GM21786 (cell line): Measurements from ENCODE around the gene OR6X1.
"Not testable (repeated sequence)": the region's sequence is repeated elsewhere in the genome, so short reads cannot be mapped to it uniquely, and the experiment has no call there.

Experiments
- ATAC-seq: cut with Tn5 transposase; IDR thresholded peaks from one replicate; pipeline ENCODE4 v1.9.1; 2021; ENCODE audit not compliant: unreplicated experiment

Gene OR6X1

GRCh38 chr11:123755344-123755743, 1.0 kb upstream of the OR6X1 start:
- no peak for ATAC-seq

DNA sequence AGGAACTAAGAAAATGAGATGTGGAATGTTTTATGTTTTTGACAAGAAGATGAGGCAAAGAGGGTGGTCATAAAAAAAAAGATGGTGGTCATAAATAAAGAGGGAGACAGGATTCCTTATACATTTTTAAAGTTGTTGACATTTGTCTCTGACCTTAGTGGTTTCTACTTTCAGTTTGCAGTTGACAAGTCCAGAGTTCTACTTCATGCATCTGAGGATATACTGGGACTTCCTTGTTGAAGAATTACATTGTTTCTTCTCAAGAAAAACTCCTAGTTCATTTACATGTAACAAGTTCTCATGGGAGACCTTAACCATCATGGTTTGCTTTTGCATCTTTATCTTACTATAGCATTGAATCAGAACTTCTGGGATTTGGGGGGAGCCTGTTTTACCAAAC, 1.2 kb downstream of the OR6X1 start:
- ATAC-seq: no peak

- ATAC-seq: no peak
Observed at GRCh38 chr11:123751781-123752180, 2.5 kb downstream of the OR6X1 start.

DNA sequence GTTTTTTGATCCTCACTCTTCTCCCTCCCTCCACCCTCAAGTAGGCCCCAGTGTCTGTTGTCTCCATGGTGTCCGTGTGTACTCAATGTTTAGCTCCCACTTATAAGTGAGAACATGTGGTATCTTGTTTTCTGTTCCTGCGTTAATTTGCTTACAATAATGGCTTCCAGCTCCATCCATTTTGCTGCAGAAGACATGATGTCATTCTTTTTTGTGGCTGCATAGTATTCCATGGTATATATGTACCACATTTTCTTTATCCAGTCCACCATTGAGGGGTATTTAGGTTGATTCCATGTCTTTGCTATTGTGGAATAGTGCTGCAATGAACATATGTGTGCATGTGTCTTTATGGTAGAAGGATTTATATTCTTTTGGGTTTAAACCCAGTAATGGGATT, 6.0 kb downstream of the OR6X1 start:
- ATAC-seq: not testable (repeated sequence)

- no peak for ATAC-seq
Observed at GRCh38 chr11:123745764-123746451, 8.4 kb downstream of the OR6X1 start.

DNA sequence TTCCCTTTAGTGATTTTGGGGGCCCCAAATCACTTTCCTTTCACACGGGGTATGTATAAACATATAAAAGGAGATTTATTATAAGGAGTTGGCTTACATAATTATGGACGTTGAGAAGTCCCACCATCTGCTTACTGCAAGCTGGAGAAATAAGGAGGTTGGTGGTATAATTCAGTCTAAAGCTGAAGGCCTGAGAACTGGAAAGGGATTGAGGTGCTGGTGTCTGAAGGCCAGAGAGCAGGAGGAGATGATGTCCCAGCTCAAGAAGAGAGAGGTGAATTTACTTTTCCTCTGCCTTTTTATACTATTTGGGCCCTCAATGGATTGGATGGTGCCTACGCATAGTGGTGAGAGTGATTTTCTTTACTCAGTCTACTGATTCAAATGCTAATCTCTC, 11.6 kb downstream of the OR6X1 start:
- ATAC-seq: no peak

DNA sequence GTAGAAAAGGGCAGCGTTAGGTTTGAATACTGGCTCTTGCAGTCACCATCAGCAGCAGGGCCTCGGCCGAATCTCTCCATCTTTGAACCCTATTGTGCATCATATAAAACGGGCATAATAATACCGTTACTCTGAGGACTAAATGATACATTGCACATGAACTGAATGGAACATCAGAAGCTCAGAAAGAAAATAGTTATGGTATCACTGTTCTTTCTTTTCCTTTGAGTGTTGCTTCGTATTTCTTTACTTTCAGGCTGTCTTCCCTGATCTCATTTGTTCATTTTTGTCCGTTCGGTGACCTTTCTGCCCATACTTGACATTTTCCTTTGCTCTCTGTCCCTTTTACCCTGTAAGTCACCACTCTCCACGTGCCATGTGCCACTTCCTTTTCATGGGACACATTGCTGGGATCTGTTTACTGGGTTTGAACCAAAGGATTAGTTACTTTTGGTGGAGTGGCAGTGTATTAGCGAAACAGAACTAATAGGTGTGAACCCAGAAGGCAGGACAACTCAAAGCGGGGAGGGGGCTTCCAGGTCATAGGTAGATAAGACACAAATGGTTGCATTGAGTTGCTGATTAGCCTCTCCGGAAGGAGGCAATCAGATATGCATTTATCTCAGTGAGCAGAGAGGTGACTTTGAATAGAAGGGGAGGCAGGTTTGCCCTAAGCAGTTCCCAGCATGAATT, 12.1 kb downstream of the OR6X1 start:
- no peak for ATAC-seq

DNA sequence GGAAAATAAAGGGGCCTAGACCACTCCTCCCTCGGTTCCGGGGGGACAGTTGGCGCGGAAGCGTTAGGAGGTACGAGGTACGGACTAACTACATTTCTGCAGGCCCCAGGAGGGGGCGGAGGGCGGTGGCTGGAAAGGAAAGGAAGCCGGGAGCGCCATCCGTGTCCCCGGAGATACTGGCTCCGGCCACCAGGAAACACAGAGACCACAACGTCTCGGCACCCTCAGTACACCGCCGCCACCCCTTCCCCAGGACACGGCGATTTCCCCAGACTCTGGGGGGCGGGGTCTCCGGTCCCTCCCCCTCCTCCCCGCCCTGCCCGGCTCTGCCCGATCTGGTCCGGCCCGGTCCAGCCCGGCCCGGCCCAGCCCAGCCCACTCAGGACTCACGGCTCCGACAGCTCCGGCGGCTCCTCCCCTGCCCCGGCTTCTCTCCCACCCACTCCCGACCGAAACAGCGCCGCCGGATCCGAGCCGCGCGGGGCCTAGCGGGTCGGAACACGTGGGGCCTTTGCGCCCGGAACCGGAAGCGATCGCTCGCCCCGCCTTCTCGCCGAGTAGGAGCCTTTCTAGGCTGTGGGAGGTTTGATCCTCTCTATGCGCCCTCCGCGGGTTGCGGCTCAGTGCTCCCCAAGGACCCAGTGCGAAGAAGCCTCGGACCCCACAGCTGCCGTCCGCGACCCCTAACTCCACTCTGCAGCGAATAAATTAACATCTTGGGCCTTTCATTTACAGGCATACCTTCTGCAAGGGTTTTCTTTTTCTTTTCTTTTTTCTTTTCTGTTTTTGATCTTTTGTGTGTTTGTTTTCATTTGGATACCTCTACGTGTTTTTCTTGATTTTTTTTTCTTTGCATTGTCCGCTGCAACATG, 12.9 kb downstream of the OR6X1 start, which contains the start of gene ZNF202:
Gene ZNF202 (minus strand): TSS at position 502 of the 872 bp plus-strand sequence. CDS start 10,772 bp downstream, outside the sequence.
- ATAC-seq: peak; percentile 99

GRCh38 chr11:123740787-123741158, 13.5 kb downstream of the OR6X1 start:
- ATAC-seq: no peak

GRCh38 chr11:123738374-123738773, 15.9 kb downstream of the OR6X1 start:
- ATAC-seq: no peak

GRCh38 chr11:123736769-123737168, 17.5 kb downstream of the OR6X1 start:
- ATAC-seq: no peak

GRCh38 chr11:123729602-123730001, 24.7 kb downstream of the OR6X1 start:
- no peak for ATAC-seq

DNA sequence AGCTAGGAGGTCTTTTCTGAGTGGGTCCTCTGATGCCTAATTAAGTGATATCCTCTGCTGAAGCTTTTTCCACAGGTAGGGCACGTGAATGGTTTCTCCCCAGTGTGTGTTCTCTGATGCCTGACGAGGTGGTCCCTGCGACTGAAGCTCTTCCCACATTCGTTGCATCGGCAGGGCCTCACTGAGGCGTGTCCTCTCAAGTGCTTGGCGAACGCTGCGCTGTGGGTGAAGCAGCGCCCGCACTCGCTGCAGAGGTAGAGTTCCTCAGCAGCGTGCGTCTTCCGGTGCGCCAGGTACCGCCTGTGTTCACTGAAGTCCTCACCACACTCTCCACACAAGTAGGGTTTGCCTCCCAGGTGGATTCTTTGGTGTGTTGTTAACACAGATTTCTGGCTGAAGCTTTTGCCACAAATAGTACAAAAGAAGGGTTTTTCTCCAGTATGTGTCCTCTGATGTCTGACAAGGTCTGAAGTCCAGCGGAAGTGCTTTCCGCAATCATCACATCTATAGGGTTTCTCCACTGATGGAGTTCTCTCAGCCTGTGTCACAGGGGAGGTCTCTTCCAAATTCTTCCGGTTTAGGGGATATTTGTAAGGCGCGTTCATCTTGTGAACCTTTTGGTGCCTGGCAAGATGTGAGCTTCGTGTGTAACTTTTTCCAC, 28.2 kb downstream of the OR6X1 start:
- ATAC-seq: no peak

DNA sequence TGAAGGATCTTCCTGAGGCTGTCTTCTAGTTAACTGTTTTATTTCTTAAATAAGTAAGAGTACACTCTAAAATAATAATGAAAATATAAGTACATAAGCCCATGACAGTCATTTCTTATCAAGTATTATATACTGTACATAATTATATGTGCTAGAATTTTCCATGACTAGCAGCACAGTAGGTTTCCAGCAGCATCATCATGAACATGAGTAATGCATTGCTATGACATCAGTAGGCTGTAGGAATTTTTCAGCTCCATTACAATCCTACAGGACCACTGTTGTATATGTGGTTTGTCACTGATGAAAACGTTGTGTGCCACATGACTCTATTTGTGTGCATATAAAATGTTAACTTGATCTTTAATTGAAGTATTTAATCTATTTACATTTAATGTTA, 34.9 kb downstream of the OR6X1 start:
- no peak for ATAC-seq

DNA sequence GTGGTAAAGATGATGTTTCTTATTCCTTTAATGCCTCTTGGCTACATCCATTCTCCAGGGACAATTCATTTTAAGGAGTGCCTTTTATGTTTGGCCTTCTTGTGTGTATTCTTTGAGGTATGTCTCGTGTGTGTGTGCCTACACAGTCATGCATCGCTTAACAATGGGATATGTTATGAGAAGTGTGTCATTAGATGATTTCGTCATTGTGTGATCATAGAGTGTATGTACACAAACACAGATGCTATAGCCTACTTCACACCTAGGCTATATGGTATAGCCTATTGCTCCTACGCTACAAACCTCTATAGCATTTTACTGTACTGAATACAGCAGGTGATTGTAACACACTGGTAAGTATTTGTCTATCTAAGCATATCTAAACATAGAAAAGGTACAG, 35.8 kb downstream of the OR6X1 start:
- ATAC-seq: no peak

- no peak for ATAC-seq
Observed at GRCh38 chr11:123718063-123718462, 36.3 kb downstream of the OR6X1 start.

DNA sequence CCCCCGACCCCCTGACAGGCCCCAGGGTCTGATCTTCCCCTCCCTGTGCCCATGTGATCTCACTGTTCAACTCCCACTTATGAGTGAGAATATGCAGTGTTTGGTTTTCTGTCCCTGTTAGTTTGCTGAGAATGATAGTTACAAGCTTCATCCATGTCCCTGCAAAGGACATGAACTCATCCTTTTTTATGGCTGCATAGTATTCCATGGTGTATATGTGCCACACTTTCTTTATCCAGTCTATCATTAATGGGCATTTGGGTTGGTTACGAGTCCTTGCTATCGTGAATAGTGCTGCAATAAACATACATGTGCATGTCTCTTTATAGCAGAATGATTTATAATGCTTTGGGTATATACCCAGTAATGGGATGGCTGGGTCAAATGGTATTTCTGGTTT, 41.7 kb downstream of the OR6X1 start:
- ATAC-seq: not testable (repeated sequence)

- ATAC-seq: no peak
Observed at GRCh38 chr11:123707606-123708205, 46.6 kb downstream of the OR6X1 start.

- ATAC-seq: no peak
Observed at GRCh38 chr11:123707206-123707605, 47.1 kb downstream of the OR6X1 start.

DNA sequence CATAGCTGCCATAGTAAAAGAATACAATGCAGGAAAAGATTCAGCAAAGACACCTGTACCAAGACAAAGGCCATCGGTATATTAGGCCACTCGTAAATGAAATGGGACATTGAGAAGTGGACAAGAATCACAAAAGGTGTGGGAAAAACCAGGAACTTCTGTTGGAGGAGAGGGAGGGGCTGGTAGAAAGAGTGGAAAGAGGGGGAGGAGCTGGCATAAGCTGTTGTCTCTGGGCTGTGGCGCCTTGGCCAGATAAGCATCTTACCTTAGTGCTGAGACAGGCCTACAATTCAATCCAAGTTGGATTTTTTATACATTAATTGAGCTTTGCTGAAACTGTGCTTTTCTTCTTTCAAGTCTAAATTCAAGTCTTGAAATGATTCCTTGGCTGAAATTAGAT, 50.0 kb downstream of the OR6X1 start:
- ATAC-seq: no peak
